ENCODE data around the gene MCRS1. TPM values are rescaled to one million over a fixed set of nuclear protein-coding genes. Genes with fewer than 3 reads are reported as not detected.

MCRS1 gene
- total and polyA plus RNA-seq, 2 experiments from 2014 or later, result 105 to 139 TPM

DNA sequence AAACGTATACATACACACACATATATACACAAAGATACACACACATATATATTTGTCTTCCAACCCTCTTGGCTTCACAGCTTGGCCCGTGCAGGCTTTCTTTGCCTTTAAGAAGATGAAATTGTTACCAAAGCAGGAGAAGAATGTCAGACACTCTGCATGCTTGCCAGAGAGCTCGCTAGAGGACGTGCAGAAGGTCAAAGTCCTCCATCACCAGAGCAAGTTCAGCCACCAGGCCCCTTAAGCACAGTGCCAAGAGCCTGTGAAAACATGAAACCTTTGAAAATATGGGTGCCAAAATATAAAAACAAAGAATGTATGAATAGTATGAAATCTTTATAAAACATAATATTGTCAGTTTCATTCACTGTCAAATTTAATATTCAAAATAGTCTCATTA is 14.9 kb upstream of the MCRS1 start (continued):
- TF ChIP-seq EZH2 (IDR thresholded peaks at IDR 0.05; ENCODE audit: low read depth, unreplicated experiment) (no peak), POLR2AphosphoS5 (IDR thresholded peaks at IDR 0.05; ENCODE audit: low read depth) (no peak), ZNF114 (CRISPR knock-in tag; IDR thresholded peaks at IDR 0.05) (no peak), EZH2phosphoT487 (IDR thresholded peaks at IDR 0.05; ENCODE audit: unreplicated experiment) (no peak), NANOG (IDR thresholded peaks at IDR 0.05; ENCODE audit: borderline replicate concordance) (no peak), JUNB (IDR thresholded peaks at IDR 0.05; ENCODE audit: unreplicated experiment) (no peak), STAT1 (IDR thresholded peaks at IDR 0.05; ENCODE audit: unreplicated experiment) (no peak)

DNA sequence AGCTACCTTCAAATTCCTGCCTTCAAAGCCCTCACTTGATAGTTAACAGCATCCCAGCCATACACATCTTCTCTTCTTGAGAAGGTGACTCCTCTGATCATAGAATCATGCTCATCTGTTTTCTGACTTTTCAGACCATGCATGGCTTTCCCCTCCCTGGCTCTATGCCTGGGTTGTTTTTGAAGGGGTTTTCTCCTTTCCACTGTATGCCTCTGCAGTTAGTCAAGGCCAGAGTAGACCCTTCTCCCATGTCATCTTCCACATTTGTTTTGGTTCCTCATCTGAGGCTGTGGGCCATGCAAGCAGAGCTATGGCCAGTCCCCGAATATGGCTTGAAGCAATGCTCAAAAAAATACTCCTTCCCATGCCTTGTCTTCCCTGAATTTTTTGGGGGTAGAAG is 14.3 kb upstream of the MCRS1 start:
- no peak overlapping the region for H3K27ac Mint-ChIP-seq
- H3K36me3 ChIP-seq (ENCODE audit: insufficient read depth), result no peaks in the 10 kb centered on the region
- no peak for ATAC-seq

More for the DNA sequence above, 14.3 kb upstream of the MCRS1 start:
- Histone ChIP-seq H3K4me2 (no peak overlapping the region), H3F3A (replicated peaks; ENCODE audit: low read depth) (no peaks in the 10 kb centered on the region), H2AFZ (no peak overlapping the region), H3K4me1 (ENCODE audit: insufficient read depth) (no peaks in the 10 kb centered on the region), H3K27ac (ENCODE audit: low read depth) (no peak overlapping the region), H3K27me3 (ENCODE audit: insufficient read depth) (no peaks in the 10 kb centered on the region), H3K4me3 (no peak overlapping the region), H3K9me2 (ENCODE audit: insufficient read depth) (no peaks in the 10 kb centered on the region), H4K20me1 (replicated peaks; ENCODE audit: insufficient read depth) (peaks cover 2% of the 10 kb centered on the region; the same call in 1 of the 2 replicates), H3K79me2 (replicated peaks; ENCODE audit: insufficient read depth) (0 out of 2 replicates have a peak, but pooled peaks cover 14% of the 10 kb centered on the region)
- TF ChIP-seq ZNF114 (CRISPR knock-in tag; IDR thresholded peaks at IDR 0.05) (no peak), ZNF462 (CRISPR knock-in tag; IDR thresholded peaks at IDR 0.05) (no peak), POLR2AphosphoS5 (IDR thresholded peaks at IDR 0.05; ENCODE audit: low read depth) (no peak), NANOG (IDR thresholded peaks at IDR 0.05; ENCODE audit: borderline replicate concordance) (no peak), CREB1 (CRISPR knock-in tag; IDR thresholded peaks at IDR 0.05; ENCODE audit: low read depth) (no peak), JUNB (IDR thresholded peaks at IDR 0.05; ENCODE audit: unreplicated experiment) (no peak), ZNF331 (CRISPR knock-in tag; IDR thresholded peaks at IDR 0.05; ENCODE audit: low read depth) (no peak), STAT1 (IDR thresholded peaks at IDR 0.05; ENCODE audit: unreplicated experiment) (no peak)
- H3K9me3 Mint-ChIP-seq, result no peaks in the 10 kb centered on the region
- DNase-seq (ENCODE audit: low spot score), result no peak
- no peak overlapping the region for H3K4me3 Mint-ChIP-seq
- peaks cover 2% of the 10 kb centered on the region; the same call in 1 of the 3 replicates for H3K36me3 Mint-ChIP-seq (ENCODE audit: low read depth)
- H3K27me3 Mint-ChIP-seq (ENCODE audit: insufficient read depth, low read depth, poor library complexity), result peaks cover 9% of the 10 kb centered on the region
- peaks cover 16% of the 10 kb centered on the region for H3K4me1 Mint-ChIP-seq
